ENCODE results near the gene GPR84.

Gene GPR84

GRCh38 chr12:54392485-54393206 lies 28.4 kb upstream of the GPR84 start:
- DNase-seq (ENCODE audit: extremely low read depth in 1 of 2, low read depth in 1 of 2): no peak

- DNase-seq (ENCODE audit: extremely low read depth in 1 of 2, low read depth in 1 of 2): peak in 1 of 2 donors; percentile 54
Measured at GRCh38 chr12:54390668-54391551, 26.6 kb upstream of the GPR84 start.

DNA sequence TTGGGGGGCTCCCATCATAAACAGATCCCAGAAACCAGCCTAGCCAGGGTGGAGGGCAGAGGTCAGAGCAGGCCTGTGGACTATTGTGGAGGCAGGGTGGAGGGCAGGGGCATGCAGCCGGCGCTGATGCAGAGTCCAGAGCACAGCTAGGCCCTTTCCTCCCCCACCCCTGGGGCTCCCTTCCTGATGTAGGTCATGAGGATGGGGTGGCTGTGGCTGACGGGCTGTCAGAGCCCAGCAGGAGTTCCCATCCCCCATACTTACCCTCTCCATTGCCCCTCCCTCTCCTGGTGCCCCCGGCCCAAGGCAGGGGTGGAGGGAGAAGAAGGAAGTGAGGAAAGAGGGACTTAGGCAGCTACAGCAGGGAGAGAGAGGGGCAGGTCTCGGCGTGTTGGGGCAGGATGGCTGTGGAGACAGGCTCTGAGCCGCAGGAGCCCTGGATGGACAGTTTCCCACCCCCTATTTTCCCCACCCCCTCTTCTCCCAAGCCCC lies 25.9 kb upstream of the GPR84 start:
- no peak for DNase-seq (ENCODE audit: extremely low read depth in 1 of 2, low read depth in 1 of 2)

GRCh38 chr12:54389607-54390175 lies 25.4 kb upstream of the GPR84 start:
- no peak for DNase-seq (ENCODE audit: extremely low read depth in 1 of 2, low read depth in 1 of 2)

- DNase-seq (ENCODE audit: extremely low read depth in 1 of 2, low read depth in 1 of 2): no peak
Measured at GRCh38 chr12:54389134-54389508, 24.8 kb upstream of the GPR84 start.

- no peak for DNase-seq (ENCODE audit: extremely low read depth in 1 of 2, low read depth in 1 of 2)
Measured at GRCh38 chr12:54388237-54389133, 24.2 kb upstream of the GPR84 start.

- no peak for DNase-seq (ENCODE audit: extremely low read depth in 1 of 2, low read depth in 1 of 2)
Measured at GRCh38 chr12:54387114-54387467, 22.8 kb upstream of the GPR84 start.

DNA sequence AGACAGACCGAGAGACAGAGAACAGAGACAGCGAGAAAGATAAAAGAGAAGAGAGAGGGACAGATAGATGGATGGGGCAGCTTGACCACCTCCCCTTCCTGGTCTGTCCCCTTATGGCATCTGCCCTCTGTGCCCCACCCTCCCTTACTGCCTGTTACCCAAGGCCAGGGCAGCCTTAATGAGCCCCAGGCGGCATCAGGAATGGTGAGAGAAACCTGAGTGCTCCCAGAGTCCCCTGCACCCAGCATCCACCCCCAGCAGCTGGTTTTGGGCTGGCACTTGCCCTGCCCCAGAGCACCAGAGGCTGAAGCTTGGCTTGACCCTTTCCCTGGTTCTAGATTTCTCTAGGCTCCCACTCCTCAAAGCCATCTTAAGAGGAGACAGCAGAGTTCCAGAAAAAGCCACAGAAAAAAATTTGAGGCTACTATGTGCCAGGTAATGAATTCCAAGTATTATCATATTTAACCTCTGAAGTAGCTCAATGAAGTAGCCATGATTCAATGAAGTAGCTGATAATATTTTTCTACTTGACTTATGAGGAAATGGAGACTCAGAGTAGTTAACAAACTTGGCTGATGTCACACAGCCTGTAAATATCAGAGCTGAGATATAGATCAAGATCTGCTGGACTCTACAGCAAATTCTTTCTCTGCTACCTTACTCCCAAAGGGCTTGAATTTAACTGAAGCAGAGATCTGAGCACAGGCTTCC lies 22.3 kb upstream of the GPR84 start:
- no peak for DNase-seq (ENCODE audit: extremely low read depth in 1 of 2, low read depth in 1 of 2)

- DNase-seq (ENCODE audit: extremely low read depth in 1 of 2, low read depth in 1 of 2): no peak
Measured at GRCh38 chr12:54385251-54385914, 21.1 kb upstream of the GPR84 start.

- no peak for DNase-seq (ENCODE audit: extremely low read depth in 1 of 2, low read depth in 1 of 2)
Measured at GRCh38 chr12:54384591-54385041, 20.3 kb upstream of the GPR84 start, which contains the start of gene ZNF385A. Gene ZNF385A, minus strand, starts transcription at chr12:54384733. Its CDS starts 219 bp downstream, at chr12:54384514.

- no peak for DNase-seq (ENCODE audit: extremely low read depth in 1 of 2, low read depth in 1 of 2)
Measured at GRCh38 chr12:54383041-54383609, 18.8 kb upstream of the GPR84 start.

GRCh38 chr12:54381136-54381535 lies 16.9 kb upstream of the GPR84 start:
- DNase-seq (ENCODE audit: extremely low read depth in 1 of 2, low read depth in 1 of 2): no peak

- DNase-seq (ENCODE audit: extremely low read depth in 1 of 2, low read depth in 1 of 2): peak; percentile 81 to 84
Measured at GRCh38 chr12:54379398-54380201, 15.3 kb upstream of the GPR84 start.

DNA sequence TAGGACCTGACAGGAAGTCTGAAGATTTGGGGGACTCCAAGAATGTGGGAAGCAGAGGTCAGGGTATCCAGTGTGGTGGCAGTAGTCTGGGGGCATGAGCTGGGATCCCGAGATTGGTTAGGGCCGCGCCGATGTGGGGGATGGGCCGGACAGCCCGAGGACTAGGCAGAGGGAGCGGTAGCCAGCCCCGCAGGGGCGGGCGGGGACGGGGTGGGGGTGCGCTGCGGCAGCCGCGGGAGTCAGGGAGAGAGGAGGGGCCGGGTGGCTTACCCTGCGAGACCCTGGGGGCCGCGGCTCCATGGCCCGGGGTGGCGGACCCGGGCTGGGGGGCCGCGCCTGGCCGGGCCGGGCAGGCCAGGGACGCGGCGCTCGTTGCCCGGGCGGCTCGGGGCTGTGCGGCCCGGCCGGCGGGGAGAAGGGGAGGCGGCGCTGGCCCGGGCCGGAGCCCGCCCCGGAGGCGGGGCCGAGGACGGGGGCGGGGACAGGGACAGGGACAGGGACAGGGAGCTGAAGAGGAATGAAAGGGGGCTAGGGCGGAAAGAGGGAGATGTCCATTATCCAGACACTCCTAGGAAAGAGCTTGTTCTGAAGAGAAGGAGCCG lies 14.6 kb upstream of the GPR84 start:
- DNase-seq (ENCODE audit: extremely low read depth in 1 of 2, low read depth in 1 of 2): no peak

- DNase-seq (ENCODE audit: extremely low read depth in 1 of 2, low read depth in 1 of 2): no peak
Measured at GRCh38 chr12:54377797-54378515, 13.7 kb upstream of the GPR84 start.

DNA sequence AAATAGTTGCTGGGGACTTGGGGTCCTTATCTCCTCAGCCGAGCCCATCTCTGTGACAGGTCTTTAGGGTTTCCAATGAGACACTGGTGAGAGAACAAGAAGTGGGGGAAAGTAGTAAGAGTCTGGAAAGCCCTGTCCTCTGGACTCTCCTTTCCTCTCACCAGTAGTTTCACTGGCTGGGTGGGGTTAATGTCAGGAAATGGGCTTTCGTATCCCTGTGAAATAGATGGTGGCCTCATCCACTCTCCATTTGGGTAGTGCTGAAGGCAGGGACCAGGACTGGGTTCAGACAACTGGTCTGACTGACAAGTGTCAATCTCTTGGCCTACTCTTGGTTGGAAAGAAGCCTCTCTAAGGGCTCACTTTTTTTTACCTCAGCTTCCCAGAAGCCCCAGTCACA lies 12.7 kb upstream of the GPR84 start:
- DNase-seq (ENCODE audit: extremely low read depth in 1 of 2, low read depth in 1 of 2): no peak

GRCh38 chr12:54376596-54376995 lies 12.3 kb upstream of the GPR84 start:
- DNase-seq (ENCODE audit: extremely low read depth in 1 of 2, low read depth in 1 of 2): no peak

Measured in activated CD8-positive, alpha-beta memory T cell treated with anti-CD3 and anti-CD28 coated beads for 1 hour (primary cell).